Skeletal muscle cell (primary cell): ENCODE data around the gene SH3GLB2.

ENCODE experiments used
- DNase-seq: peaks from one replicate; pipeline ENCODE4 v3.0.0-alpha.2; 2010; ENCODE audit warnings: low read depth
- H3K4me3 ChIP-seq: 2 replicates; pipeline ENCODE4 v1.5.1; 2011; ENCODE audit warnings: low read depth, mild to moderate bottlenecking, control low read depth, low read length, moderate library complexity

The SH3GLB2 gene

GRCh38 chr9:129028192-129028966, at the start of gene SH3GLB2:
Gene SH3GLB2 (minus strand): TSS chr9:129028331. CDS start chr9:129028154, 177 bp downstream.
- DNase-seq = peak; percentile 82
- peak within 1 kb of the TSS; percentile 74 for H3K4me3 ChIP-seq

DNA sequence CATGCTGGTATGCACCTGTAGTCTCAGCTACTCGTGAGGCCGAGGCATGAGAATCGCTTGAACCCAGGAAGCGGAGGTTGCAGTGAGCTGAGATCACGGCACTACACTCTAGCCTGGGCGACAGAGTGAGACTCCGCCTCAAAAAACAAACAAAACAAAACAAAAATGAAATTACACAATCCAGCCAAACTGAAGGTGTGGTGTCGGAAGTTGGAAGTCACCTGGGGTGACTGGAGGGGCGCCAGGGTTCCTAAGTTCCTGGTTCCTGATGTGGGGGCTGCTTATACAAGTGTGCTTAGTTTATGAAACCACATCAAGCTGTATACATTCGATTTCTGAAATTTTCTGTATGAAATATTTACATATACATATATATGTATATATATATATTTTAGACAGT, 49.1 kb upstream of the SH3GLB2 start:
- no peak for DNase-seq
- no peak overlapping the region for H3K4me3 ChIP-seq

- H3K4me3 ChIP-seq = no peak overlapping the region
- DNase-seq = no peak
These were observed 48.5 kb upstream of the SH3GLB2 start for GRCh38 chr9:129076640-129077037.

DNA sequence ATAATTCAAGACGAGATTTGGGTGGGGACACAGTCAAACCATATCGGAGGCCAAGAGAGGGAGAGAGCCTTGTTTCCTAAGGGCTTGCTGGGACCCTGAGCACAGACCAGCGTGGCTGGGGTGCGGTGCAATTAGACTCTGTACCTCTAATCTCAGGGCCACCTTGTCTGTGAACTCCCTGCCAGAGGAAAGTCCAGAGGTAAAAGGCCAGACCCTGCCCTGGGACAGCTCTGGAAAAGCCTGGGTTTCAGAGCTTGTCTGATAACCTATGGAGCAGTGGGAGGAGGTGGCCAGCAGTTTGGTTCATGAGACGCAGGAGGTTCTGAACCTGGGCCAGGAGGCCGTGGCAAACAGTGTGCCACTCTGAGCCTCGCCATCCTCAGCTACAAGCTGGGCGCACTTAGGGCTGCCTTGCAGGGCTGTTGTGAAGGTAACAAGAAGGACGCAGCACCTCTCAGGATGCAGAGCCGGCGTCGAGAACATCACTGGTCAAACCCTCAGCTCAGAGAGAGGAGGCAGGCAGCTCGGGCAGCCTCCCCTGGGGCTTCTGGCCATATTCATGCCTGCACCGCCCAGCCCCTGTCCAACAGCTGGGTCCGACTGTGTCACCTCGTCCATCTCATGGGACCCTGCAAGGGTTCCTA, 48.0 kb upstream of the SH3GLB2 start:
- DNase-seq = no peak
- H3K4me3 ChIP-seq = no peak overlapping the region

- DNase-seq = no peak
- no peak overlapping the region for H3K4me3 ChIP-seq
These were observed 46.0 kb upstream of the SH3GLB2 start for GRCh38 chr9:129074106-129074505.

- DNase-seq = no peak
- H3K4me3 ChIP-seq = no peak overlapping the region
These were observed 45.3 kb upstream of the SH3GLB2 start for GRCh38 chr9:129073404-129073803.

DNA sequence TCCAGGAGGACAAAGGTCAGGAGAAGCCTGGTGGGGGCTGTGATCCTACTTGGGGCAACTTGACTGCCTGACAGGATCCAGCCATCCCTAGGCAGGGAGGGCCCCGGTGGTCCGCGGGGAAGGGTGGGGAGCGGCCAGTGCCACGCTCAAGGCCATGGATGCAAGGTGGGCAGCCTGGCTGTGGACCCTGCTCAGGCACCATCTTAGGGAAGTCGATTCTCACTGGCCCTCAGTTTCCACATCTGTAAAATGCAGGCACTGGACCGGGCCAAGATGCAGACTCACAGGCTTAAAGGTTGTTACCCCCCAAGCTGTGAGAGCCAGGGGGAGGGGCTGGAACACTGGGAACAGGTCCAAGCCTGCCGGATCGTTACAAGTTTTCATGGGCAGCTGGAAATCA, 44.0 kb upstream of the SH3GLB2 start:
- H3K4me3 ChIP-seq = no peak overlapping the region
- DNase-seq = no peak

GRCh38 chr9:129071526-129072126, 43.5 kb upstream of the SH3GLB2 start:
- DNase-seq = no peak
- H3K4me3 ChIP-seq = no peak overlapping the region

DNA sequence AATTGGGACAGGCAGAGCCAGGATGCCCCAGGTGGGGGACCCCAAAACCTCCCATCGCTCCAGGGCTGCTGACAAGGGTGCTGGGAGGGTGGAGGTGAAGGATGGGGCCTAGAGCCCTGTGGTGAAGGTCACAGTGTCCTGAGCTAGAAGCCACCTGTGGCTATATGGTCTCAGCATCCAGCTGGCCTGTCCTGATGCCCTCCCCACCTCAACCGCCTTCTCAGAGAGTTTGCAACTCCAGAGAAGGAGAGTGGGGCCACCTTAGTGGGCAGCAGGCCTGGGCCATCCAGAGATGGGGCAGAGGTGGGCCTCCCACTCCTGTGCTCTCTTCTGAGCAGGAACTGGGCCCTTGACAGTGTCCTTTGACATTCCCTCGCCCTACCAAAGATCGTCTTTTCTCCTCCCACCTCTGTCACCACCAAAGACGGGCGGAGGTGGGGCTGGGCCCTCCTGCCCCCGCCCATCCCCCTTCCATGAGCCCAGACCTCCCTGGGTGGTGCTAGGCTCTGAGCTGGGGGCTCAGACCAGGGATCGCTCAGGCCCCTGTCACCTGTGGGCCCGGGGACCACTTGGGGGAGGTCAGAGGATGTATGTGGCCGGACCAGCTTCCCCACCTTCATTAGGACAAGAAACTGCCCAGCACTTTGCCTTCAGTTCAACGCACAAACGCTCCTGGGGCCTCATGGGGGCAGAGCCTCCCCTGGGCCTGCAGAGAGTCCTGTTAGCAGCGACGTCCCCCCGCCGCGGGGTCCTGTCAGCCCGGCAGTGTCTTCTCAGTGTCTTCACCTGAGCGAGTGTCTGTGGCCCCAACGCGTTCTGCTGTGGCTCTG, 42.8 kb upstream of the SH3GLB2 start:
- DNase-seq = no peak
- H3K4me3 ChIP-seq = no peak overlapping the region

GRCh38 chr9:129069862-129070641, 41.9 kb upstream of the SH3GLB2 start:
- no peak for DNase-seq
- H3K4me3 ChIP-seq = no peak overlapping the region

DNA sequence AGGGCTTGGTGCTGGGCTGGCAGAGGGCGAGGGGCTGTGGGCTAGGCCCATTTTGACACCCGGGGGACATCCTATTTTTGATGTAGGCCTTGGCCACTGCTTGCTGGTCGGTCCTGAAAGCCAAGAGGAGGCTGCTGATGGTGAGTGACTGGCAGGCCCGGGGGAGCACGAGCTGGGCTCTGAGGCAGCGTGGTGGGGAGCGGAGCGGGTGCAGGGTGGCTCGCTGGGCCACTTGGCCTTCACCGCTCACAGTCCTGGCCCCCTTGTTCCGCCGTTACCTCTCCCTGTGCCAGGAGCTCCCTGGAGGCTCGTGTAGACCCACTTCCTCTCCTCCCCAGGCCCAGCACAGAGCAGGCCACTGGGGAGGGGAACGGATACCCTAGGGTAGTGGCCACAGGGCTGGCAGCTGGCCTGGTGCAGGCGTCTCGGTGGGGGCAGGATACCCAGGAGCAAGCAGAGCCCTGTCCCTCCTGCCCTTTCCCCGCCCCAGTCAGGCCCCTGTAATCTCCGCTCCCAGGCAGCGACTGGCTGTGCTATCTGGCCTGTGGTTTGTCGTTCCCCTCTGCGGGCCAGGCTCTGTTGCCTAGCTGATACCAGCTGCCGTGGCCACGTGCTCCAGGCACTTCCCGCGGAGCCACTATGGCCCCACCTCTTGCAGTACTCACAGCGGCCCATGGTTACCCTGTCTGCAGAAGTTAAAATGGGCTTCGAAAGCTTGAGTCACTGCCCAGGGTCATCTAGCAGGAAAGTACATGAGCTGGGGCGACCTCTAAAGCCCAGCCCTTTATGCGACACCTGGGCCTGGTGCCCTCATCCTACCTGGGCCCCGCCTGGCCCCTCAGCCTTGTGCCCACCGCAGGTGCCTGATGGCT, 41.1 kb upstream of the SH3GLB2 start:
- no peak overlapping the region for H3K4me3 ChIP-seq
- no peak for DNase-seq

DNA sequence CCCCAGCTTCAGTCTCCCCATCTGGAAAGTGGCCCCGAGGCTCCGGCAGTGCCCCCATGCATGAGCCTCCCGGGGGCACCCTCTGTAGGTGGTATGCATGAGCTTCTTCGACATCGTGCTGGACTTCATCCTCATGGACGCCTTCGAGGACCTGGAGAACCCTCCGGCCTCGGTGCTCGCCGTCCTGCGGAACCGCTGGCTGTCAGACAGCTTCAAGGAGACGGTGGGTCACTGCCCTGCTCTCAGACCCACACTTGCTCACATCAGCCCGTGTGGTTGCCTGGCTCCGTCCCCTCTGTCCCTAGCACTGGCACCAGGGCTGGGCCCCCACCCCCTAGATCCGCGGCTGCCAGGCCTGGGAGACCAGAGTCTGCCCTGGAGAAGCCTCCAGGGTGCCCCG, 40.0 kb upstream of the SH3GLB2 start:
- no peak for DNase-seq
- no peak overlapping the region for H3K4me3 ChIP-seq

DNA sequence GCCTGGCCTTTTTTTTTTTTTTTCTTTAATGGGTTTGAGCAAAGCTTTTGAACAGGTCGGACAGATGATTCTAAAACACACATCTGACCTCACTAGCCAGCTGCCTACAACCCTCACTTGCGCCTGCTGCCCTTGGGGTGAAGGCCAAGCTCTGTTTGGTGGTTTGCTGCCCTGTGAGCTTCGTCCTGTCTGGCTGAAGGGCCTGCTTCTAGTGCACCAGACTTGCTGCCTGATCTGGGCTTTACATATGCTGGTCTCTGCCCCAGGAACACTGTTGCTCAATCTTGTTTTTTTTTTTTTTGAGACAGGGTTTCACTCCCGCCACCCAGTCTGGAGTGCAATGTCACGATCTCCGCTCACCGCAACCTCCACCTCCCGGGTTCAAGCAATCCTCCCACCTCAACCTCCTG, 36.4 kb upstream of the SH3GLB2 start:
- H3K4me3 ChIP-seq = no peak overlapping the region
- no peak for DNase-seq

DNA sequence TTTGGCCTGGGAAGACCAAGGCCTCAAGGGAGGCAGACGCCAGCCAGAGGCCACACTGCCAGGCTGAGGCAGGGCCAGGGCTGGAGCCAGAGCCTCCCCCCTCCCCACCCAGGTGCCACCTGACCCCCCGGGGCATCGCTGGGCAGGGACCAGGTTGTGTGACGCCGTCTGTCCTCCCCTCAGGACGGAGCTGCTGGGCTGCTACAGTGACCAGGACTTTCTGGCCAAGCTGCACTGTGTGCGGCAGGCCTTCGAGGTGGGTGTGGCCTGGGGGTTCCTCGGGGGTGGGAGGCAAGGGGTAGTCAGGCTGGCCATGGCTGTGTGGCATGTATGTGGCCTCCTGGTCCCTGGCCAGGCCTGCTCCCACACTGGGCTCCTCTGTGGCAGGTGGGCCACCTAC, 34.9 kb upstream of the SH3GLB2 start:
- no peak for DNase-seq
- no peak overlapping the region for H3K4me3 ChIP-seq

DNA sequence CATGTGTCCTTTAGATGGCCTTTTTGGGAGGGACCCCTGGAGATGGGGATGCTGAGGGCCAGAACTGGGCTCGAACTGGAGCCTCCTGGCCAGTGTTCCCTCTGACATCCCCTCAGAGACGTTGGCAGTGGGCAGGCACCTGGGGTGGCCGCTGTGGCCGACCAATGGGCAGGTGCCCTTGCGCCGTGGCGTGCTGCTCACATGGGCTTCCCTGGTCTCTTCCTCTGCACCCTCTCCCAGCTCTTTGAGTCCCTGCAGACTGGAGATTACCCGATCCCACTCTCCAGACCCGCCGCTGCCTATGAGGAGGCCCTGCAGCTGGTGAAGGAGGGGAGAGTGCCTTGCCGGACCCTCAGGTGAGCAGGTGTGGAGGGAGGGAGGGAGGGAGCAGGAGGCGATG, 32.9 kb upstream of the SH3GLB2 start:
- no peak overlapping the region for H3K4me3 ChIP-seq
- DNase-seq = no peak

DNA sequence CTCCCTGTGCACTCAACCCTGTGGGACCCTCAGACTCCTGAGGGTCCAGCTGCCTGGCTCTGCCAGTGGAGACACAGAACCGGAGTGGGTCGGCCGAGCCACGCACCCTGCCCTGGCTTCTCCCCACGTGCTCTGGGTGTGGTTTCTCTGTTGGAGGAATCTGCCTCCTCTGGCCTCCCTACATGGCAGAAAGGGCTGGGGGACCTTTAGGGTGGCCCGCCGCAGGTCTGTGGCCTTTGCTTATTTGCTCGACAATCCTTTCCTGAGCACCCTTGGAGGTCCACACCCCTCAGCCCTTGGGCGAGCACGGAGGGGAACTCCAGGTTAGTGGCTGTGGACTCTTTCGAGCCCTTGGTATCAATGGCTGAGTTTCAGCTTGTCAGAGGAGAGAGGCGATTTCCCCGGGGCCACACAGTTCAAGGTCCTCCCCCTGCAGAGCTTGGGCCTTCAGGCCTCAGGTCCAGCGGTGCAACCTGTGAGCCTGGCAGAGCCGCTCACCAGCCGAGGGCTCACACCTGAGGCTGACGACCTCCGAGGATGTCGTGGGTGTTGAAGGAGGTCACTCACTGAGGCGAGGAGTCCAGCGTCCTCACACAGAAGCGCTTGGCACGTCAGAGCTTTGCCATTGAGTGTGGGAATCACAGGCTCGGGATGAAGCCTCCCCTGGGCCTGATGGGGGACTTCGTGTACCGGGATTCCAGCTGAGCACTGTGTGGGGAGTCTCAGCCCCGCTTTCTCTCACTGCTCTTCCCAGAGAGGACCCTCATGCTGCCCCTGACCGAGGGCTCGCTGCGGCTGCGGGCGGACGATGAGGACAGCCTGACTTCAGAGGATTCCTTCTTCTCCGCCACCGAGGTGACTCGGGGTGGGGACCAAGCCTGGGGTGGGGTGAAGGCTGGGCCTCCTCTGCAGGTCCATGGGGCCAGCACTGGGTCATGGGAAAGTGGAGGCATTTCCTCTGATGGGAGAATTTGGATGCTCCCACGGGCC, 32.0 kb upstream of the SH3GLB2 start:
- DNase-seq = no peak
- no peak overlapping the region for H3K4me3 ChIP-seq
